K562 (cell line): ENCODE measurements around the gene KDM2A. TPM values are rescaled to one million over a fixed set of nuclear protein-coding genes. Genes with fewer than 3 reads are reported as not detected.

Experiments used
- ATF1 ChIP-seq, 2 experiments: fragments of 450-650 bp in 1 of 2; IDR thresholded peaks; 2 replicates each; pipeline ENCODE4 v1.6.1; 2016; ENCODE audit warnings: missing compliant biosample characterization in 1 of 2, missing genetic modification characterization in 1 of 2
- ATF7 ChIP-seq: fragments of 450-650 bp; IDR thresholded peaks from 2 replicates; pipeline ENCODE4 v1.7.1; 2014; ENCODE audit warnings: mild to moderate bottlenecking, moderate library complexity
- CTCF ChIP-seq, 3 experiments: IDR thresholded peaks in 2 of 3; conservative IDR thresholded peaks in 1 of 3; 2 replicates each; pipeline ENCODE4 v1.5.1; 2011 to 2012; ENCODE audit warnings: low read length in 3 of 3, mild to moderate bottlenecking in 3 of 3, control low read depth in 2 of 3, improper control_type of control experiment in 1 of 3, inconsistent platforms in 1 of 3, low read depth in 1 of 3, mixed read lengths in 1 of 3, moderate library complexity in 1 of 3; ENCODE audit not compliant: insufficient read depth in 2 of 3
- DPF2 ChIP-seq: fragments of 450-650 bp; IDR thresholded peaks from 2 replicates; pipeline ENCODE4 v1.6.1; 2016
- E2F3 ChIP-seq: fragments of 250-450 bp; sonication (Bioruptor Pico); IDR thresholded peaks from 2 replicates; pipeline ENCODE4 v1.4.0; 2020; ENCODE audit warnings: mild to moderate bottlenecking
- ETV1 ChIP-seq: fragments of 450-650 bp; conservative IDR thresholded peaks from 2 replicates; pipeline ENCODE4 v1.6.1; 2016; ENCODE audit warnings: missing genetic modification characterization, control low read depth, low read depth, missing compliant biosample characterization
- GTF2F1 ChIP-seq: IDR thresholded peaks from 2 replicates; pipeline ENCODE4 v1.6.1; 2011; ENCODE audit warnings: low read depth, low read length, improper control_type of control experiment
- HDAC8 ChIP-seq: fragments of 450-650 bp; IDR thresholded peaks from 2 replicates; pipeline ENCODE4 v1.6.1; 2016; ENCODE audit warnings: mild to moderate bottlenecking, missing genetic modification characterization, moderate library complexity, missing compliant biosample characterization
- JUND ChIP-seq, 2 experiments: IDR thresholded peaks; 2 replicates in 1 of 2; 3 replicates in 1 of 2; pipeline ENCODE4 v1.6.1; 2011; ENCODE audit warnings: borderline replicate concordance in 2 of 2, low read depth in 2 of 2, low read length in 2 of 2, improper control_type of control experiment in 1 of 2, missing biosample characterization in 1 of 2, missing genetic modification characterization in 1 of 2, missing genetic modification reagents in 1 of 2
- MYC ChIP-seq, 2 experiments: fragments of 250-450 bp in 1 of 2; sonication (Bioruptor Pico) in 1 of 2; IDR thresholded peaks; 2 replicates each; pipeline versions ENCODE4 v1.5.1 to v1.6.1; 2012 to 2021; ENCODE audit warnings: low read depth in 2 of 2, borderline replicate concordance in 1 of 2, improper control_type of control experiment in 1 of 2, low read length in 1 of 2, mild to moderate bottlenecking in 1 of 2, moderate library complexity in 1 of 2
- NCOA4 ChIP-seq: fragments of 450-650 bp; IDR thresholded peaks from 2 replicates; pipeline ENCODE4 v1.6.1; 2018; ENCODE audit warnings: mild to moderate bottlenecking; ENCODE audit not compliant: partially characterized antibody
- NRF1 ChIP-seq, 2 experiments: fragments of 450-650 bp; IDR thresholded peaks in 1 of 2; conservative IDR thresholded peaks in 1 of 2; 2 replicates each; pipeline ENCODE4 v1.6.1; 2014; ENCODE audit warnings: mild to moderate bottlenecking in 2 of 2
- RAD21 ChIP-seq, 2 experiments: fragments of 250-450 bp in 1 of 2; fragments of 450-650 bp in 1 of 2; sonication (Bioruptor Pico) in 1 of 2; formaldehyde crosslinking in 1 of 2; IDR thresholded peaks in 1 of 2; conservative IDR thresholded peaks in 1 of 2; 2 replicates each; pipeline versions ENCODE4 v1.4.0 to v1.8.0; 2020 to 2022; ENCODE audit warnings: mild to moderate bottlenecking in 2 of 2, moderate library complexity in 1 of 2
- RB1 ChIP-seq: fragments of 450-650 bp; IDR thresholded peaks from 2 replicates; pipeline ENCODE4 v1.6.1; 2017; ENCODE audit warnings: low read depth, mild to moderate bottlenecking
- RBM39 ChIP-seq: fragments of 200-400 bp; formaldehyde crosslinking; optimal IDR thresholded peaks from 2 replicates; pipeline ENCODE3; 2018; ENCODE audit warnings: low read depth, low read length
- RFX5 ChIP-seq: IDR thresholded peaks from 2 replicates; pipeline ENCODE4 v1.6.1; 2011; ENCODE audit warnings: low read depth, mild to moderate bottlenecking, improper control_type of control experiment, low read length
- SMC3 ChIP-seq: conservative IDR thresholded peaks from 2 replicates; pipeline ENCODE4 v1.6.1; 2011; ENCODE audit warnings: low read depth, low read length, improper control_type of control experiment; ENCODE audit not compliant: insufficient read depth
- STAT5B ChIP-seq: fragments of 250-450 bp; sonication (Bioruptor Pico); IDR thresholded peaks from 2 replicates; pipeline ENCODE4 v1.8.0; 2021; ENCODE audit warnings: mild to moderate bottlenecking, inconsistent platforms
- U2AF1 ChIP-seq: fragments of 200-400 bp; formaldehyde crosslinking; optimal IDR thresholded peaks from 2 replicates; pipeline ENCODE3; 2017; ENCODE audit warnings: mild to moderate bottlenecking, low read depth, low read length, moderate library complexity
- VEZF1 ChIP-seq: fragments of 200-800 bp; sonication (Bioruptor generic); IDR thresholded peaks from 2 replicates; pipeline ENCODE4 v1.6.1; 2017; ENCODE audit warnings: missing genetic modification characterization, missing compliant biosample characterization
- ZNF143 ChIP-seq: sonication (generic); formaldehyde crosslinking; IDR thresholded peaks from 2 replicates; pipeline ENCODE4 v1.9.0; 2022; ENCODE audit warnings: mild to moderate bottlenecking, missing genetic modification reagents
- ZNF24 ChIP-seq: fragments of 450-650 bp; IDR thresholded peaks from 2 replicates; pipeline ENCODE4 v1.6.1; 2016
- ZNF316 ChIP-seq: fragments of 450-650 bp; IDR thresholded peaks from 2 replicates; pipeline ENCODE4 v1.6.1; 2016
- ZNF766 ChIP-seq: fragments of 200-800 bp; sonication (Bioruptor generic); conservative IDR thresholded peaks from 2 replicates; pipeline ENCODE4 v1.6.1; 2016; ENCODE audit warnings: missing genetic modification characterization, missing compliant biosample characterization
- polyA plus RNA-seq, 8 experiments: library from polyadenylated mRNA; depleted of rRNA in 4 of 8; stranded (reverse) in 5 of 8; unstranded in 3 of 8; fragments of >200 nt; fragmentation: Nextera tagmentation in 2 of 8; fragmentation: Illumina TruSeq in 1 of 8; extraction: Ambion mirVana in 2 of 8; extraction: Trizol in 1 of 8; gene quantifications; 2 replicates each; pipeline versions ENCODE4 v1.2.1 to v1.2.3, GENCODE V29; 2011 to 2014; ENCODE audit warnings: inconsistent platforms in 1 of 8, missing spikeins in 1 of 8
- total RNA-seq, 7 experiments: library from RNA; depleted of rRNA in 6 of 7; stranded (reverse); fragments of >200 nt in 6 of 7; fragmentation: Illumina TruSeq in 2 of 7; extraction: Trizol in 2 of 7; gene quantifications; 2 replicates each; pipeline versions ENCODE4 v1.2.1 to v1.2.3, GENCODE V29; 2011 to 2021; ENCODE audit warnings: low replicate concordance in 1 of 7

The KDM2A gene
- total and polyA plus RNA-seq, 9 of the 15 experiments (the other 6 are each of a cell fraction or from before 2014, with no cell fraction given) = 5.0 to 39.3 (median 21.3) TPM

GRCh38 chr11:67262731-67263675 is 143.9 kb downstream of the KDM2A start (continued):
- TF ChIP-seq E2F3 (CRISPR knock-in tag) (0 out of 2 replicates have a peak, but pooled peaks have one; percentile 32), ATF7 (peak; percentile 40; the same call in 1 of the 2 replicates), ZNF316 (peak; percentile 76), HDAC8 (tag) (no peak), ZNF766 (CRISPR knock-in tag) (0 out of 2 replicates have a peak, but pooled peaks have one; percentile 52), RBM39 (peak; percentile 67), ATF1 (CRISPR knock-in tag; IDR thresholded peaks at IDR 0.05) (no peak), ATF1 (tag; IDR thresholded peaks at IDR 0.05) (0 out of 2 replicates have a peak, but pooled peaks have one; percentile 12), JUND (IDR thresholded peaks at IDR 0.05; ENCODE audit: borderline replicate concordance, low read depth, low read length) (peak; percentile 59), JUND (tag; IDR thresholded peaks at IDR 0.05; ENCODE audit: borderline replicate concordance, low read depth, low read length) (no peak; the same call in 2 of the 3 replicates), DPF2 (peak; percentile 61), NCOA4 (no peak), ZNF143 (CRISPR knock-in tag) (peak; percentile 20; the same call in 1 of the 2 replicates), STAT5B (no peak), ETV1 (peak; percentile 100), RFX5 (no peak), VEZF1 (CRISPR knock-in tag) (peak; percentile 71), GTF2F1 (0 out of 2 replicates have a peak, but pooled peaks have one; percentile 20), SMC3 (peak; percentile 65), ZNF24 (no peak), MYC (IDR thresholded peaks at IDR 0.05; ENCODE audit: low read depth, low read length) (0 out of 2 replicates have a peak, but pooled peaks have one; percentile 18), MYC (CRISPR knock-in tag; IDR thresholded peaks at IDR 0.05; ENCODE audit: borderline replicate concordance, low read depth) (no peak), U2AF1 (no peak), NRF1 (conservative IDR thresholded peaks at IDR 0.05 in 1 of 2, IDR thresholded peaks at IDR 0.05 in 1 of 2) (peak in 1 of 2 experiments; percentile 36; a peak in 1 of 4 replicates), RAD21 (CRISPR knock-in tag; conservative IDR thresholded peaks at IDR 0.05 in 1 of 2, IDR thresholded peaks at IDR 0.05 in 1 of 2) (peak; percentile 67 to 75), RB1 (0 out of 2 replicates have a peak, but pooled peaks have one; percentile 22), CTCF (IDR thresholded peaks at IDR 0.05 in 2 of 3, conservative IDR thresholded peaks at IDR 0.05 in 1 of 3; ENCODE audit: insufficient read depth in 2 of 3, low read depth in 1 of 3, low read length in 3 of 3) (peak; percentile 86 to 95 (median 94))
